Fibroblast of mammary gland (primary cell): ENCODE results near the gene TRABD2A.

ENCODE experiments used
- DNase-seq: peaks from one replicate; pipeline ENCODE4 v3.0.0-alpha.2; 2010; ENCODE audit warnings: low read depth
- H3K4me3 ChIP-seq: 2 replicates; pipeline ENCODE4 v1.5.1; 2011; ENCODE audit warnings: low read depth, mild to moderate bottlenecking, low read length, moderate library complexity; ENCODE audit not compliant: control insufficient read depth
- TF ChIP-seq, protein P1 (sequence below): conservative IDR thresholded peaks from 2 replicates; pipeline ENCODE4 v1.5.1; 2011; ENCODE audit warnings: low read depth, low read length, inconsistent platforms; ENCODE audit not compliant: control insufficient read depth, insufficient read depth

Gene TRABD2A

DNA sequence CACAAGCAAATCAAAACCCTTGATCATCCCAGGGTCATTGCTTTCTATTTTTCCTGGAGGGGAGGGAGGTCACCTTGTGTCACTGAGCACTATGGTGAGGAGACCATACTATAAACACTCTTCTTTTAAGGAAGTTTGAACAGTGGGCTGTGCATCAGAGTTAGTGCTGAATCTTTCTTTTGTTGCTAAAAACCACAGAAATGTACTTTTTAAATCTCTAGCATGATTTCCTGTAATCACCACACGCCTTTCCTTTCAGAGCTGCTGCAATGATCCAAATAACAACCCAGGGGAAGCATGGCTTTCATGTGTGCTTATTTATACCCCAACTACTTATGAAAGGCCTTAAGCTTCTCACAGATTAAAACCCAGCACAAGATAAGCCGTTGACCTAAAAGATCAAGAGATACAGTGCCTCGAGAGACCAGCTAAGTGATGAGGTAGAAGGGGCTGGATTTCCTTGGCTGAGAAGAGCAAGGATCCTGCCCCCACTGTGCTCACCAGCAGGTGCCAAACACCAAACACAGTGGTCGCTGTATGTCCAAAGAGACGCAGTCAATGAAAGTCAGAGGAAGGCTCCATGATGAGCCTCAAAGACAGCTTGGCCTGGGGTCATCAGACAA, 34.7 kb downstream of the TRABD2A start:
- no peak overlapping the region for H3K4me3 ChIP-seq
- TF ChIP-seq, protein P1, sequence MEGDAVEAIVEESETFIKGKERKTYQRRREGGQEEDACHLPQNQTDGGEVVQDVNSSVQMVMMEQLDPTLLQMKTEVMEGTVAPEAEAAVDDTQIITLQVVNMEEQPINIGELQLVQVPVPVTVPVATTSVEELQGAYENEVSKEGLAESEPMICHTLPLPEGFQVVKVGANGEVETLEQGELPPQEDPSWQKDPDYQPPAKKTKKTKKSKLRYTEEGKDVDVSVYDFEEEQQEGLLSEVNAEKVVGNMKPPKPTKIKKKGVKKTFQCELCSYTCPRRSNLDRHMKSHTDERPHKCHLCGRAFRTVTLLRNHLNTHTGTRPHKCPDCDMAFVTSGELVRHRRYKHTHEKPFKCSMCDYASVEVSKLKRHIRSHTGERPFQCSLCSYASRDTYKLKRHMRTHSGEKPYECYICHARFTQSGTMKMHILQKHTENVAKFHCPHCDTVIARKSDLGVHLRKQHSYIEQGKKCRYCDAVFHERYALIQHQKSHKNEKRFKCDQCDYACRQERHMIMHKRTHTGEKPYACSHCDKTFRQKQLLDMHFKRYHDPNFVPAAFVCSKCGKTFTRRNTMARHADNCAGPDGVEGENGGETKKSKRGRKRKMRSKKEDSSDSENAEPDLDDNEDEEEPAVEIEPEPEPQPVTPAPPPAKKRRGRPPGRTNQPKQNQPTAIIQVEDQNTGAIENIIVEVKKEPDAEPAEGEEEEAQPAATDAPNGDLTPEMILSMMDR: no peak
- DNase-seq: no peak

DNA sequence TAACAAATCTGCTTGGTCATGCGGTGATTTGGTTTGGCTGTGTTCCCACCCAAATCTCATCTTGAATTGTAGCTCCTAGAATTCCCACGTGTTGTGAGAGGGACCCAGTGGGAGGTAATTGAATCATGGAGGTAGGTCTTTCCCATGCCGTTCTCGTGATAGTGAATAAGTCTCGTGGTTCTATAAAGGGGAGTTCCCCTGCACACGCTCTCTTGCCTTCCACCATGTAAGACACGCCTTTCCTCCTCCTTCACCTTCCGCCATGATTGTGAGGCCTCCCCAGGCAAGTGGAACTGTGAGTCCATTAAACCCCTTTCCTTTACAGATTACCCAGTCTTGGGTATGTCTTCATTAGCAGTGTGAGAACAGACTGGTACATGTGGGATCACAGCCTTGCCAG, 36.7 kb downstream of the TRABD2A start:
- TF ChIP-seq, protein P1: no peak
- no peak overlapping the region for H3K4me3 ChIP-seq
- no peak for DNase-seq

DNA sequence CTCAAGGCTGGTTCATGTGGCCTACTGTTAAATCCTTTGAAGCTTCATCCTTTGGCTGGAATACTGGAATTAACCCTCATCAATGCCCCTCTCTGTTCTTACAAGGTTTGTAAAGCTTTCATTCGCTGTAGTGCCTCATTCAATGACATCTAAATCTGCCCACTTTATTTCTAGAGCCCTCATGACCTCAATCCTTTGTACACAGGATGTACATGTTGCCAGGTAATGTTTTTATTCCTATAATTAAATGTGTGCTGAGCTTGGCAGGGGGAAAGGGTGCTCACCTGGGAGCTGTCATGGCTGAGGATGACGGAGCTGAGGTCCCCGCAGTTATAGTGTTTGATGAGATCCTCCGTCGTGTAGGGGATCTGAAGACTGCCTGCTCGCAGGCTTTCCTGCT, 39.3 kb downstream of the TRABD2A start:
- no peak overlapping the region for H3K4me3 ChIP-seq
- TF ChIP-seq, protein P1: no peak
- no peak for DNase-seq

DNA sequence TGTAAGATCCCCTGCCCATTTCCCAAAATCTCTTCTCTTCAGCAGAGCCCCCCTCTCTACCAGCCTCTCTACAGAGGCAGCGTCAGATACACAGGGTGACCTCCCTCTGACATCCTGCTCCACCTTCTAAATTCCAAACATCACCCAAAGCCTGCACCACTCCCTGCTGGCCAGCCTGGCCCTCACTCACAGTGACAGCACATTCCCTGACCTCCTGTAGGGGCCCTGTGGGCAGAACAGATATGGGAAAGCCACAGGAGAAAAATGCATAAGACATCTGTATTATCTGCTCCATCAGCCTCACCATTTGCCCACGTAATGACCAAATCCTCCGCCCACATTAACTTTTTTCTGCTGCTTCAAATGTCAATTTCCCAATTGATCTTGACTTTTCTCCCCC, 40.6 kb downstream of the TRABD2A start:
- no peak overlapping the region for H3K4me3 ChIP-seq
- no peak for DNase-seq
- TF ChIP-seq, protein P1: no peak

DNA sequence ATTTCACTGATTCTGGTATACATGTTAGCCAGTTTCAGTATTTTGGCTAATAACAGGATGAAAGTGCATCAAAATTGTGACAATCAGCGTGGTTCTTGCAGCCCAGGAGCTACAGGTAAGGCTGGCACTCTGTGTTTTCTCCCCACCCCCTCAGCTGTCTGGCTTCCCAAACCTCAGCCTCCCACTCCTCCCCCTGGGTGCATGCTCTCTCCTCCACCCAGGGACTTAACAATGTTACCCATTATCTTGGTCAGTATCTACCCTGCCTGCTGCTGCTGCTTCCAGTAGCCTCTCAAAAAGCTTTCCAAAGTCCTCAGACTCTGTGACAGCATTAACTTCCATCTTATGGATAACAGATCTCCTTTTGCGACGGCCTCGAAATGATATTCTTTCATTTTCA, 41.0 kb downstream of the TRABD2A start:
- TF ChIP-seq, protein P1: no peak
- H3K4me3 ChIP-seq: no peak overlapping the region
- no peak for DNase-seq

DNA sequence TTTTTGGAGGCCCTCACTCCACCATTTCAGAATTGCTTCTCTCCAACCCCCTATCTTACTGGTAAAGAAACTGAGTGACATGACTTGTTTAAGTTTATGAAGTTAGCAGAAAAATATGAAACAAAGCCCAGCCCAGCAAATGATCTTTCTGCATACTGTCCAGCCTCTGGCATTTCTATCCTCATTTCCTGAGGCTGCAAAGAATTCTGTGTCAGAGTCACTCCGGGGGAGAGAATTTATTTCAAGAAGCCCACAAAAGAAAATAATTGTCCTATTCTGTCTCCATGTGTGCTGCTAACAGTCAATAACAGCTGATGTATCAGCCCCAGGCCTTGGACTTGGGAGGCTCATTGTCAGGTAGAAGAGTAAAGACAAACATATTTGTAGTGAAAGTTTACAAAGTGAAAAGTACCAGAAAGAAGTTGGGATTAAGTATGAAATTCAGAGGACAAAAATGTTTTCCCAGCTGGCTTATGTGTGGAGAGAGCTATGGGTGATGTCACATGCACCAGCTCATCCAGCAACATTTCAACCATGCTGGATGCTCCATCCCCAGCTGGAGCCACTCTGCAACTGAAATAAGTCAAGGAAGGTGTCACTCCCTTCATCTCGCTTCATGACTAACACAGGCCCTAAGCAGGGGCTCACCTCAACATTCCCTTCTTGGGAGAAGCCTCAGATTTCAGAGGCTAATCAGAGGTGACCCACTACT, 42.3 kb downstream of the TRABD2A start:
- DNase-seq: peak; percentile 20

More for the DNA sequence above, 42.3 kb downstream of the TRABD2A start:
- H3K4me3 ChIP-seq: no peak overlapping the region
- TF ChIP-seq, protein P1: no peak
